GM21717 (cell line): ENCODE measurements around the gene PCBP3.
"Not testable (repeated sequence)": the region's sequence is repeated elsewhere in the genome, so short reads cannot be mapped to it uniquely, and the experiment has no call there.

Source experiments
- ATAC-seq: cut with Tn5 transposase; IDR thresholded peaks from one replicate; pipeline ENCODE4 v1.9.1; 2021; ENCODE audit warnings: mild to moderate bottlenecking, moderate library complexity; ENCODE audit not compliant: unreplicated experiment

PCBP3 gene

DNA sequence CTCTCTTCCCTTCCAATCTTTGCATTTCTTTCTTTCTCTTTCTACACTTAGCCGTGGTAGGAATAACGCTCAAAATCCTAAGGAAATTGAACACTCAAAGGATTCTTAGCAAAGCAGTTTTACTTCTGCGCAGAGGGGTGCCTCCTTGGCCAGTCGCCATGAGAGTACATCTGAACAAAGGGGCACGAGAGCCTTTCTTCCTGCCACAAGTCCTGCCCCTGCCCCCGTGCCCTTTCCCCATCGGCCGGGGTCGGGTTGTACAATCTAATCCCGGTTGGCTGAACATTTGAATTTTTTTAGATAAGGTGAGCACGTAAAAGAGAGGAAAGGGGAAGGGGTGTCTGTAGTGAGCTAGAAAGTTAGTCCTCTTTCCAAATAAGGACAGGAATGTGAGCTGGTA lies 309.4 kb downstream of the PCBP3 start:
- ATAC-seq = no peak

- no peak for ATAC-seq
Observed at GRCh38 chr21:45954261-45954660, 310.7 kb downstream of the PCBP3 start.

DNA sequence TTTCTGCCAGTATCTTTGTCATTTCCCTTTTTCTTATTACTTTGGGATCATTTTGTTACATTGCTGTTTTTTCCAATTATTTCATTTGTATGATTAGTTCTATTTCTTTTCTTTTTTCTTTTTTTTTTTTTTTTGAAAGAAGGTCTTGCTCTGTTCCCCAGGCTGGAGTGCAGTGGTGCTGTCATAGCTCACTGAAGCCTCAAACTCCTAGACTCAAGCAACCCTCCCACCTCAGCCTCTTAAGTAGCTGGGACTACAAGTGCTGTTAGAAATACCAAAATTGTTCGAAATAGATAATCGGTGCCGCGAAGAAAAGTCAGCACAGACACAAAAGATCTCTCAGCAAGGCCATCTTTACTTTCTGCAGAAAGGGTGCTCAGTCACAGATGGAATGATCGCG lies 311.4 kb downstream of the PCBP3 start:
- no peak for ATAC-seq

- ATAC-seq = no peak
Observed at GRCh38 chr21:45957551-45957950, 314.0 kb downstream of the PCBP3 start.

- ATAC-seq = no peak
Observed at GRCh38 chr21:45957981-45958600, 314.6 kb downstream of the PCBP3 start.

DNA sequence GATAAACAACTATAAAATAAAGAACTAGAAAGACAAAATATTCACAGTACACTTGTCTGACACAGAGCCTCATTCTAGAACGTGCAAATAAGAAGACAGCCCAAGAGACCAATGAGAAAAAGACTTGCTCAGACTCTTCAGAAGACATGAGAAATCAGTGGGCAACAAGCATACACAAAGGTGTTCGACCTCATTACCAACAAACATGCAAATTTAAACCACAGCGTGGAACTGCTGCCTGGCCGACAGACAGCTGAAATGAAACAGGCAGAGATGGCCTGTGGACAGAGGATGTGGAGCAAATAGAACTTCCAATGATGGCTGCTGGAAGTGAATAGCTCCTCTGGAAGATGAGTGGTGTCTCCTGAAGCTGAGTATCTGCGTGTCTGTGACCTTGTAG lies 315.7 kb downstream of the PCBP3 start:
- ATAC-seq = no peak

- ATAC-seq = no peak
Observed at GRCh38 chr21:45959779-45960390, 316.4 kb downstream of the PCBP3 start.

DNA sequence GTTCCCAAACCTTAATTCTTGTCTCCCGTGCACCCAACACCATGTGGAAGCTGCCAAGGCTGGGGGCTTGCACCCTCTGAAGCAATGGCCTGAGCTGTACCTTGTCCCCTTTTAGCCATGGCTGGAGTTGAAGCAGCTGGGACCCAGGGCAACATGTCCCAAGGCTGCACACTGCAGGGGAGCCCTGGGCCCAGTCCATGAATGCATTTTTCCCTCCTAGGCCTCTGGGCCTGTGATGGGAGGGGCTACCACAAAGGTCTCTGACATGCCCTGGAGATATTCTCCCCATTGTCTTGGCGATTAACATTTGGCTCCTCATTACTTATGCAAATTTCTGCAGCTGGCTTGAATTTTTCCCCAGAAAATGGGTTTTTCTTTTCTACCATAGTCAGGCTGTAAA lies 317.9 kb downstream of the PCBP3 start:
- ATAC-seq = not testable (repeated sequence)

- no peak for ATAC-seq
Observed at GRCh38 chr21:45962531-45963231, 319.2 kb downstream of the PCBP3 start.

DNA sequence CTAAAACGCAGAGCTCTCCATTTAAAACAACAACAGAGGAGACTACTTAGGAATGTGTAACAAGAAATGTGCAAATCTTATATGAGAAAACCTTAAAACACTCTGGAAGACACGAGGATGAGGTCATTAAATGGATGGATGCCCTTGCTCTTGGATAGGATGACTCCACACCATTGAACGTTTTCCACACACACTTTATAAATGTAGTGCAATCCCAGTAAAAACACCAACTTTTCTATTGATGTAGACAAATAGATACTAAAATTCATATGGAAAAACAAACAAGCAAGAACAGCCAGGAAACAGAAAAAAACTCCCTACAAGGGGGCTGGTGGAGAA lies 319.7 kb downstream of the PCBP3 start:
- no peak for ATAC-seq

GRCh38 chr21:45964649-45965048 lies 321.1 kb downstream of the PCBP3 start:
- no peak for ATAC-seq

- no peak for ATAC-seq
Observed at GRCh38 chr21:45965084-45965809, 321.7 kb downstream of the PCBP3 start.

- no peak for ATAC-seq
Observed at GRCh38 chr21:45966791-45967394, 323.4 kb downstream of the PCBP3 start.

- ATAC-seq = no peak
Observed at GRCh38 chr21:45969921-45970673, 326.6 kb downstream of the PCBP3 start.

GRCh38 chr21:45970674-45971615 lies 327.4 kb downstream of the PCBP3 start:
- ATAC-seq = no peak

DNA sequence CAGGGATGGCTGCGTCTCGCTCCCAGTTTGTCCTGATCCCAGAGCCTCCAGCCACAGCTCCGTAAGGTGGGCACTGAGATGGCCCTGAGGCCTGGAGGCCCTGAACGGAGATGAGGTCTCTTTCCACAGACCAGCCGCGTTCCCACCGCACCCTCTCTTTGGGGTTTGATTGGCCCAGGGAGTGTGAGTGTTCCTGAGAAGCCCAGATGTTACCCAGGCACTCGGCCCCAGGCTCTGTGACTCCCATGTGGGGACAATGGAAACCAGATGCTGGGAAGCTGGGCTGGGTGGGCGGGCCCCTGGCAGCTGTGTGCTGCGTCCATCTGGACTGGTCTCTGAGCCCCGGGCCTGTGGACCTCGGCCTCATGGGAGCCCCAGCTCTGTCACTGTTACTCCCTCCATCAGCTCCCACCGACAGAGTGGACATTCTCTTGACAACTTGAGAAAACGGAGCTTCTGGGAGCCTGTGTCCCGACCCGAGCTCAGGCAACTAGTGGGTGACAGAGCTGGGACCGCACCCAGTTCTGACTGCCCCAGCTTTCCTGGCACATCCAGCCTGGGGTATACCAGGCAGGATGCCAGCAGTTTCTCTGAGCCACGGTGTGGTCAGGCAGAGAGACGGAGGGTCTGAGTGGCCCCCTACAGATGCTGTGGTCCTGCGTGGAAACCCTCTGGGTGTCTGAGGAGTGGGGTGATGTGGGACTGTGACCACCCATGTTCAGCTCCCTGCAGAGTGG lies 328.3 kb downstream of the PCBP3 start:
- ATAC-seq = no peak

DNA sequence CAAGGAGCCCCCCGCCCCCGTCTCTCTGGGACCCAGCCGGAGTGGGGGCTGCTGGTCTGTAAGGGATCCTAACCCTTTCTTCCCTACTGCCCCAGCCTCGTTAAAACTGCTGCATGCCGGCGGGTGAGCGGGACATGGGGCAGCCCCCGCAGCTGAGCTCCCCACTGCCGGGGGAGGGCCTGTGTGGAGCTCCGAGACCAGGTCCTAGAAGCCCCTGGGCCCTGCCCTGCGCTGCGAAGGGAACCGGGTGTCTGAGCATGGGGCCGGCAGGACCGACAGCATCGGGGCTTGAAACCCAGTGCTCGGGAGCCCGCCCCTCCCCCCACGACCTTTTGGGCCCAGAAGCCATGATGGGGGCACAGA lies 328.8 kb downstream of the PCBP3 start:
- no peak for ATAC-seq

- ATAC-seq = no peak
Observed at GRCh38 chr21:45972716-45973474, 329.4 kb downstream of the PCBP3 start.
